ENCODE measurements around the gene NTMT1.

GRCh38 chr9:129583308-129584038, 42.5 kb upstream of the NTMT1 start:
- no peak for TF ChIP-seq POLR2A (IDR thresholded peaks at IDR 0.05)
- TF ChIP-seq, protein P1, sequence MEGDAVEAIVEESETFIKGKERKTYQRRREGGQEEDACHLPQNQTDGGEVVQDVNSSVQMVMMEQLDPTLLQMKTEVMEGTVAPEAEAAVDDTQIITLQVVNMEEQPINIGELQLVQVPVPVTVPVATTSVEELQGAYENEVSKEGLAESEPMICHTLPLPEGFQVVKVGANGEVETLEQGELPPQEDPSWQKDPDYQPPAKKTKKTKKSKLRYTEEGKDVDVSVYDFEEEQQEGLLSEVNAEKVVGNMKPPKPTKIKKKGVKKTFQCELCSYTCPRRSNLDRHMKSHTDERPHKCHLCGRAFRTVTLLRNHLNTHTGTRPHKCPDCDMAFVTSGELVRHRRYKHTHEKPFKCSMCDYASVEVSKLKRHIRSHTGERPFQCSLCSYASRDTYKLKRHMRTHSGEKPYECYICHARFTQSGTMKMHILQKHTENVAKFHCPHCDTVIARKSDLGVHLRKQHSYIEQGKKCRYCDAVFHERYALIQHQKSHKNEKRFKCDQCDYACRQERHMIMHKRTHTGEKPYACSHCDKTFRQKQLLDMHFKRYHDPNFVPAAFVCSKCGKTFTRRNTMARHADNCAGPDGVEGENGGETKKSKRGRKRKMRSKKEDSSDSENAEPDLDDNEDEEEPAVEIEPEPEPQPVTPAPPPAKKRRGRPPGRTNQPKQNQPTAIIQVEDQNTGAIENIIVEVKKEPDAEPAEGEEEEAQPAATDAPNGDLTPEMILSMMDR (IDR thresholded peaks at IDR 0.05 in 8 of 11, conservative IDR thresholded peaks at IDR 0.05 in 3 of 11) = no peak

Data from spleen (tissue), 7 donors.